HG03066 (cell line): ENCODE results near the gene NRG2.

Experiments used
- ATAC-seq: cut with Tn5 transposase; IDR thresholded peaks from one replicate; pipeline ENCODE4 v1.9.1; 2021; ENCODE audit warnings: low read depth; ENCODE audit not compliant: unreplicated experiment

Gene NRG2

GRCh38 chr5:139863855-139864558, 179.1 kb downstream of the NRG2 start:
- no peak for ATAC-seq

GRCh38 chr5:139863361-139863760, 179.7 kb downstream of the NRG2 start:
- no peak for ATAC-seq

- ATAC-seq: no peak
Observed at GRCh38 chr5:139862803-139863202, 180.3 kb downstream of the NRG2 start.

GRCh38 chr5:139862313-139862712, 180.8 kb downstream of the NRG2 start:
- no peak for ATAC-seq

GRCh38 chr5:139861889-139862207, 181.3 kb downstream of the NRG2 start:
- no peak for ATAC-seq

GRCh38 chr5:139861021-139861888, 181.8 kb downstream of the NRG2 start:
- no peak for ATAC-seq

- no peak for ATAC-seq
Observed at GRCh38 chr5:139859013-139859412, 184.1 kb downstream of the NRG2 start.

- ATAC-seq: no peak
Observed at GRCh38 chr5:139856714-139857113, 186.4 kb downstream of the NRG2 start.

- ATAC-seq: no peak
Observed at GRCh38 chr5:139855946-139856540, 187.1 kb downstream of the NRG2 start.

- ATAC-seq: no peak
Observed at GRCh38 chr5:139855451-139855850, 187.6 kb downstream of the NRG2 start.

- ATAC-seq: no peak
Observed at GRCh38 chr5:139854953-139855352, 188.1 kb downstream of the NRG2 start.

- no peak for ATAC-seq
Observed at GRCh38 chr5:139854029-139854605, 189.0 kb downstream of the NRG2 start.

GRCh38 chr5:139852696-139853095, 190.4 kb downstream of the NRG2 start:
- no peak for ATAC-seq

- no peak for ATAC-seq
Observed at GRCh38 chr5:139851558-139851957, 191.5 kb downstream of the NRG2 start.

GRCh38 chr5:139850423-139851016, 192.6 kb downstream of the NRG2 start:
- ATAC-seq: no peak

GRCh38 chr5:139849942-139850341, 193.2 kb downstream of the NRG2 start:
- no peak for ATAC-seq

GRCh38 chr5:139849501-139849900, 193.6 kb downstream of the NRG2 start:
- no peak for ATAC-seq

GRCh38 chr5:139848508-139849100, 194.5 kb downstream of the NRG2 start:
- peak; percentile 15 for ATAC-seq

GRCh38 chr5:139847790-139848507, 195.2 kb downstream of the NRG2 start:
- ATAC-seq: peak; percentile 58

GRCh38 chr5:139847091-139847490, 196.0 kb downstream of the NRG2 start:
- no peak for ATAC-seq
